ENCODE results near the gene TRDN. TPM values are rescaled to one million over a fixed set of nuclear protein-coding genes. Genes with fewer than 3 reads are reported as not detected.

TRDN gene
- total and polyA plus RNA-seq, 9 donors = under 0.01 to 7.8 (median 1.3) TPM; not detected in 1

- Histone ChIP-seq H3K27me3 (no peaks in the 10 kb centered on the region), H3K36me3 (no peaks in the 10 kb centered on the region), H3K9me3 (no peaks in the 10 kb centered on the region), H3K27ac (no peak overlapping the region), H3K4me3 (no peak overlapping the region), H3K4me1 (ENCODE audit: insufficient read depth) (no peaks in the 10 kb centered on the region)
- intact Hi-C loops (cut with DNase I) = no loop called here
- no peak for DNase-seq
- 38 to 54% (median 52%) methylated on average over 2 of the region's 2 CpGs for WGBS, 3 donors
- TF ChIP-seq CTCF (IDR thresholded peaks at IDR 0.05) = no peak
- no peak for TF ChIP-seq EP300 (IDR thresholded peaks at IDR 0.05)
- TF ChIP-seq POLR2A (IDR thresholded peaks at IDR 0.05) = no peak
Measured at GRCh38 chr6:123508290-123508689, 128.5 kb downstream of the TRDN start.

GRCh38 chr6:123507582-123507981 is 129.2 kb downstream of the TRDN start:
- H3K27me3 ChIP-seq = no peaks in the 10 kb centered on the region

GRCh38 chr6:123503619-123504018 is 133.1 kb downstream of the TRDN start:
- H3K36me3 ChIP-seq = no peaks in the 10 kb centered on the region
- no peak overlapping the region for H3K27ac ChIP-seq
- no peak for DNase-seq
- H3K4me3 ChIP-seq = no peak overlapping the region
- intact Hi-C loops (cut with DNase I) = no loop called here
- no peaks in the 10 kb centered on the region for H3K9me3 ChIP-seq
- 39 to 63% (median 47%) methylated on average over 1 of the region's 1 CpG for WGBS, 3 donors
- no peaks in the 10 kb centered on the region for H3K4me1 ChIP-seq (ENCODE audit: insufficient read depth)
- no peaks in the 10 kb centered on the region for H3K27me3 ChIP-seq
- TF ChIP-seq EP300 (IDR thresholded peaks at IDR 0.05) = no peak
- TF ChIP-seq CTCF (IDR thresholded peaks at IDR 0.05) = no peak
- no peak for TF ChIP-seq POLR2A (IDR thresholded peaks at IDR 0.05)

More at GRCh38 chr6:123507582-123507981, 129.2 kb downstream of the TRDN start:
- H3K27ac ChIP-seq = no peak overlapping the region
- no peaks in the 10 kb centered on the region for H3K4me1 ChIP-seq (ENCODE audit: insufficient read depth)
- 48 to 64% (median 63%) methylated on average over 2 of the region's 2 CpGs for WGBS, 3 donors
- H3K4me3 ChIP-seq = no peak overlapping the region
- intact Hi-C loops (cut with DNase I) = no loop called here
- TF ChIP-seq CTCF (IDR thresholded peaks at IDR 0.05) = no peak
- no peaks in the 10 kb centered on the region for H3K9me3 ChIP-seq
- H3K36me3 ChIP-seq = no peaks in the 10 kb centered on the region
- no peak for DNase-seq

DNA sequence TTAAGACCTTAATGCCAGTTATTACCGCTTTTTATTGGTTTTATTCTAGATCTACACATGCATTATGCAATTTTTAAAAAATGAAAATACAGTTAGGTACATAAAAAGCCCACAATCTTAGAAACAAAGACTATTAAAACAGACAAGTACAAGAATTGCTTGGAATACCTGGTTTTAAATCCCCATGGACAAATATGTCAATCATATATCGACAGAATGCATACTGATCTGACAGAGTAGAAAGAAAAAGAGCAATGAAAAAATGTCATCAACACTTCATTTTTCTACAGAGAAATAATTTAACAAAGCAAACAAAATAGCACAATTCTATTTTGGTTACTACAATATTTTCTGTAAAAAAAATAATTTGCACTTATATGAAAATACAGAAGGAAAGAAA is 139.7 kb downstream of the TRDN start:
- 92 to 99% (median 94%) methylated on average over 2 of the region's 2 CpGs for WGBS, 3 donors
- no peaks in the 10 kb centered on the region for H3K9me3 ChIP-seq
- no peaks in the 10 kb centered on the region for H3K27me3 ChIP-seq
- no peaks in the 10 kb centered on the region for H3K4me1 ChIP-seq (ENCODE audit: insufficient read depth)
- H3K27ac ChIP-seq = no peak overlapping the region
- no peak for TF ChIP-seq EP300 (IDR thresholded peaks at IDR 0.05)
- no peak for TF ChIP-seq CTCF (IDR thresholded peaks at IDR 0.05)
- TF ChIP-seq POLR2A (IDR thresholded peaks at IDR 0.05) = no peak
- no peak overlapping the region for H3K4me3 ChIP-seq
- intact Hi-C loops (cut with DNase I) = no loop called here
- DNase-seq = no peak
- no peaks in the 10 kb centered on the region for H3K36me3 ChIP-seq

- no peak overlapping the region for H3K4me3 ChIP-seq
- WGBS, 3 donors = 48 to 60% (median 54%) methylated on average over 1 of the region's 1 CpG
- H3K9me3 ChIP-seq = no peaks in the 10 kb centered on the region
- H3K4me1 ChIP-seq (ENCODE audit: insufficient read depth) = no peaks in the 10 kb centered on the region
- intact Hi-C loops (cut with DNase I) = no loop called here
- no peak for DNase-seq
- H3K27me3 ChIP-seq = no peaks in the 10 kb centered on the region
- no peak for TF ChIP-seq POLR2A (IDR thresholded peaks at IDR 0.05)
- no peak for TF ChIP-seq CTCF (IDR thresholded peaks at IDR 0.05)
- no peak for TF ChIP-seq EP300 (IDR thresholded peaks at IDR 0.05)
- no peaks in the 10 kb centered on the region for H3K36me3 ChIP-seq
- no peak overlapping the region for H3K27ac ChIP-seq
Measured at GRCh38 chr6:123489589-123489988, 147.2 kb downstream of the TRDN start.

Data from ovary (tissue), 9 donors.